B cell (primary cell): ENCODE measurements around the gene FRK. TPM values are rescaled to one million over a fixed set of nuclear protein-coding genes. Genes with fewer than 3 reads are reported as not detected.

Source experiments
- ATAC-seq: fragments of 200-7000 bp; cut with Tn5 transposase; one replicate; pipeline ENCODE4 v1.10.0; 2021; ENCODE audit warnings: low read depth, mild to moderate bottlenecking, moderate number of reproducible peaks, moderate library complexity
- CTCF ChIA-PET: fragments of 350-600 bp; sonication (Branson Sonifier 250); formaldehyde crosslinking; loops from one replicate; lab custom pipeline; 2021; ENCODE audit warnings: antibody characterized with exemption, inconsistent platforms; lab: Charles Lee
- POLR2A ChIA-PET: fragments of 350-600 bp; sonication (Branson Sonifier 250); formaldehyde crosslinking; loops from one replicate; lab custom pipeline; 2021; ENCODE audit warnings: antibody characterized with exemption; lab: Charles Lee
- DNase-seq: peaks from one replicate; pipeline ENCODE4 v3.0.0; 2013
- H2AFZ ChIP-seq: 2 replicates; pipeline ENCODE4 v1.6.1; 2012; ENCODE audit warnings: mild to moderate bottlenecking, low read depth, low read length; ENCODE audit not compliant: insufficient read depth, poor library complexity, severe bottlenecking
- H3K27ac ChIP-seq, 2 donors: 1 replicate in 1 of 2; 2 replicates in 1 of 2; pipeline ENCODE4 v1.5.1; 2012 to 2013; ENCODE audit warnings: low read length in 2 of 2, mild to moderate bottlenecking in 2 of 2, moderate library complexity in 1 of 2
- H3K27me3 ChIP-seq, 4 experiments: fragments of 200-600 bp in 1 of 4; sonication (generic) in 1 of 4; replicated peaks in 1 of 4; 1 replicate in 2 of 4; 2 replicates in 2 of 4; pipeline versions ENCODE4 v1.6.1 to v1.7.0; 2013 to 2016; ENCODE audit warnings: low read length in 3 of 4, mild to moderate bottlenecking in 2 of 4, mixed read lengths in 1 of 4, moderate library complexity in 1 of 4; ENCODE audit not compliant: insufficient read depth in 4 of 4, control insufficient read depth in 3 of 4; ENCODE audit errors: control extremely low read depth in 1 of 4
- H3K36me3 ChIP-seq, 2 experiments: replicated peaks in 1 of 2; 1 replicate in 1 of 2; 2 replicates in 1 of 2; pipeline versions ENCODE4 v1.6.1 to v1.7.1; 2013; ENCODE audit warnings: low read length in 1 of 2; ENCODE audit not compliant: insufficient read depth in 2 of 2, control insufficient read depth in 1 of 2; ENCODE audit errors: control extremely low read depth in 1 of 2, extremely low read depth in 1 of 2
- H3K4me1 ChIP-seq, 2 donors: fragments of 200-600 bp in 1 of 2; sonication (generic) in 1 of 2; 1 replicate in 1 of 2; 2 replicates in 1 of 2; pipeline versions ENCODE4 v1.5.1 to v1.6.1; 2013 to 2017; ENCODE audit warnings: low read length in 2 of 2; ENCODE audit not compliant: control insufficient read depth in 2 of 2, insufficient read depth in 2 of 2
- H3K4me2 ChIP-seq: replicated peaks from 2 replicates; pipeline ENCODE3; 2012; ENCODE audit warnings: mild to moderate bottlenecking, low read depth, low read length; ENCODE audit not compliant: poor library complexity, severe bottlenecking
- H3K4me3 ChIP-seq, 5 experiments: fragments of 200-600 bp in 1 of 5; sonication (generic) in 1 of 5; 1 replicate in 3 of 5; 2 replicates in 2 of 5; pipeline versions ENCODE4 v1.5.1 to v1.7.0; 2011 to 2016; ENCODE audit warnings: low read length in 4 of 5, mild to moderate bottlenecking in 4 of 5, low read depth in 2 of 5, control low read depth in 1 of 5, moderate library complexity in 1 of 5; ENCODE audit not compliant: insufficient read depth in 1 of 5; ENCODE audit errors: control extremely low read depth in 1 of 5, extremely low read depth in 1 of 5
- H3K79me2 ChIP-seq: fragments of 200-600 bp; sonication (generic); one replicate; pipeline ENCODE4 v1.6.0; 2016; ENCODE audit warnings: low read length; ENCODE audit not compliant: control insufficient read depth, insufficient read depth
- H3K9ac ChIP-seq: fragments of 200-600 bp; sonication (generic); 2 replicates; pipeline ENCODE4 v1.6.1; 2017; ENCODE audit warnings: mild to moderate bottlenecking, low read length, moderate library complexity
- H3K9me3 ChIP-seq, 3 donors: one replicate each; pipeline versions ENCODE4 v1.6.1 to v1.7.1; 2013; ENCODE audit warnings: low read length in 2 of 3; ENCODE audit not compliant: control insufficient read depth in 2 of 3, insufficient read depth in 1 of 3; ENCODE audit errors: control extremely low read depth in 1 of 3
- H4K20me1 ChIP-seq: 2 replicates; pipeline ENCODE4 v1.6.0; 2012; ENCODE audit warnings: mild to moderate bottlenecking, low read length; ENCODE audit not compliant: insufficient read depth, control insufficient read depth, poor library complexity, severe bottlenecking
- H3K27ac Mint-ChIP-seq: one replicate; pipeline ENCODE4 v1.8.0; 2021; ENCODE audit warnings: mixed read lengths
- H3K27me3 Mint-ChIP-seq: one replicate; pipeline ENCODE4 v1.8.0; 2021; ENCODE audit warnings: mixed read lengths
- H3K4me1 Mint-ChIP-seq: one replicate; pipeline ENCODE4 v1.8.0; 2021; ENCODE audit warnings: mixed read lengths
- H3K4me3 Mint-ChIP-seq: one replicate; pipeline ENCODE4 v1.8.0; 2021; ENCODE audit warnings: mixed read lengths
- H3K9me3 Mint-ChIP-seq: one replicate; pipeline ENCODE4 v1.8.0; 2022; ENCODE audit warnings: mixed read lengths; ENCODE audit not compliant: insufficient read depth
- EZH2 ChIP-seq: IDR thresholded peaks from 2 replicates; pipeline ENCODE4 v1.6.1; 2012; ENCODE audit warnings: borderline replicate concordance, low read depth, mild to moderate bottlenecking, moderate library complexity, low read length; ENCODE audit not compliant: insufficient read depth, poor library complexity, severe bottlenecking
- WGBS: methylation state at CpG from one replicate; pipeline ENCODE4 v1.1.5; 2013; ENCODE audit warnings: missing lambda C conversion rate; ENCODE audit not compliant: insufficient coverage; 5-methylcytosine and 5-hydroxymethylcytosine counted together
- intact Hi-C: fragments of 100-400 bp; cut with micrococcal nuclease; formaldehyde crosslinking; loops from one replicate; pipeline ENCODE4 v1.10.0; 2022
- polyA plus RNA-seq: library from polyadenylated mRNA; depleted of rRNA; stranded (reverse); fragments of >200 nt; gene quantifications from 2 replicates; pipeline ENCODE4 v1.2.3, GENCODE V29; 2012
- total RNA-seq, 2 donors: library from RNA; stranded (reverse); fragments of 120-200 nt in 1 of 2; gene quantifications; 1 replicate in 1 of 2; 2 replicates in 1 of 2; pipeline versions ENCODE4 v1.2.3 to v1.2.4, GENCODE V29; 2013 to 2022
- TF ChIP-seq, protein P1 (sequence below): fragments of 200-600 bp; IDR thresholded peaks from one replicate; pipeline ENCODE4 v1.8.0; 2022; ENCODE audit warnings: antibody characterized with exemption, mild to moderate bottlenecking

The FRK gene
- total and polyA plus RNA-seq, 2 donors (not counting 1 experiment from before 2014, with no cell fraction given) = 0.01 to 0.07 TPM

DNA sequence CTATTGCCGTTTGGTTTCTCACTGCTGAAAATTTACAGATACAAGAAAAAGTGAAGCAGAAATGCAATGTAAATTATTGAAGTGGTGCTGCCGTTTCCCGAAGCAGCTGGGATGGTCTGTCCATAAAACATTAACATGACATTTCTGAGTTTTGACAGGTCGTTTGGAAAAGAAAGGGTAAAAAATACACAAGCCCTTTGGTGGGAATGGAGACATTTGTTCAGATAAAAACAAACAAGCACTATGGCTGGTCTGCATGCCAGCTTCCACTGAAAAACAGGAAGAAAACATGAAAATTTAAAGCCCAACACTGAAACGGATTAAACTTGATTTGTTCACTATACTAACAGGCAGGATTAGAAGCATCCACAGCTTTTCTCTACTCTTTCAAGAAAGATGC is 155.2 kb downstream of the FRK start:
- Mint-ChIP-seq H3K27me3 (peaks cover 14% of the 10 kb centered on the region), H3K9me3 (no peaks in the 10 kb centered on the region), H3K4me1 (no peaks in the 10 kb centered on the region), H3K4me3 (no peak overlapping the region), H3K27ac (no peak overlapping the region)
- Histone ChIP-seq H3K9me3 (no peaks in the 10 kb centered on the region), H3K4me3 (no peak overlapping the region), H3K4me1 (no peaks in the 10 kb centered on the region), H3K27me3 (peaks cover 0 to 3% (median 0%) of the 10 kb centered on the region in 4 experiments), H3K27ac (no peak overlapping the region), H4K20me1 (no peaks in the 10 kb centered on the region), H3K36me3 (no peaks in the 10 kb centered on the region), H2AFZ (no peak overlapping the region), H3K9ac (no peak overlapping the region), H3K79me2 (no peaks in the 10 kb centered on the region), H3K4me2 (no peak overlapping the region)
- 54% methylated on average over 3 of the region's 5 CpGs for WGBS
- intact Hi-C loops = no loop called here
- TF ChIP-seq EZH2 = no peak
- TF ChIP-seq, protein P1, sequence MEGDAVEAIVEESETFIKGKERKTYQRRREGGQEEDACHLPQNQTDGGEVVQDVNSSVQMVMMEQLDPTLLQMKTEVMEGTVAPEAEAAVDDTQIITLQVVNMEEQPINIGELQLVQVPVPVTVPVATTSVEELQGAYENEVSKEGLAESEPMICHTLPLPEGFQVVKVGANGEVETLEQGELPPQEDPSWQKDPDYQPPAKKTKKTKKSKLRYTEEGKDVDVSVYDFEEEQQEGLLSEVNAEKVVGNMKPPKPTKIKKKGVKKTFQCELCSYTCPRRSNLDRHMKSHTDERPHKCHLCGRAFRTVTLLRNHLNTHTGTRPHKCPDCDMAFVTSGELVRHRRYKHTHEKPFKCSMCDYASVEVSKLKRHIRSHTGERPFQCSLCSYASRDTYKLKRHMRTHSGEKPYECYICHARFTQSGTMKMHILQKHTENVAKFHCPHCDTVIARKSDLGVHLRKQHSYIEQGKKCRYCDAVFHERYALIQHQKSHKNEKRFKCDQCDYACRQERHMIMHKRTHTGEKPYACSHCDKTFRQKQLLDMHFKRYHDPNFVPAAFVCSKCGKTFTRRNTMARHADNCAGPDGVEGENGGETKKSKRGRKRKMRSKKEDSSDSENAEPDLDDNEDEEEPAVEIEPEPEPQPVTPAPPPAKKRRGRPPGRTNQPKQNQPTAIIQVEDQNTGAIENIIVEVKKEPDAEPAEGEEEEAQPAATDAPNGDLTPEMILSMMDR = no peak
- ATAC-seq (no peak), DNase-seq (no peak)
- ChIA-PET CTCF (no interaction called here), POLR2A (no interaction called here)

DNA sequence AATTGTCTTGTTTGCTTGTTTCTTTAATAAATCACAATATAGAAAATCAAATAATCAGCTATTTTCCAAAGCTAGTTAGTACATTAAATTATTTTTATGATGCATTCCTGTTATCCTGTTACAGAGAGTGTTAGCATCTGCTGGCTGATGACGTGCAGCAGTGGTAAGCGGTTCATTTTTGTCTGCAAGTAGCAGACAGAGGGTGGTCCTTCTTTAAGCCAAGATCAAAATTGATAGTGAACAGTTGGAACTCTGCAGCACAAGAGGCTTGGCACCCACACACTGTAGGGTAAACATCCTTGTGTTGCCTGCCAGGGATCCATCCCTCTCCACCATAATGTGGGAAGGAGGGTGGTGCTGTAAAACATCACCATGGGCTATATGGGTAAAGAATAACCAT is 158.3 kb downstream of the FRK start:
- Mint-ChIP-seq H3K27me3 (peaks cover 11% of the 10 kb centered on the region), H3K9me3 (no peaks in the 10 kb centered on the region), H3K27ac (no peak overlapping the region), H3K4me1 (no peaks in the 10 kb centered on the region), H3K4me3 (no peak overlapping the region)
- no peaks in the 10 kb centered on the region for H3K4me1 ChIP-seq
- H2AFZ ChIP-seq = no peak overlapping the region
- ChIA-PET POLR2A (no interaction called here), CTCF (no interaction called here)
- no peaks in the 10 kb centered on the region for H3K9me3 ChIP-seq
- 100% methylated on average over 2 of the region's 2 CpGs for WGBS
- no peak overlapping the region for H3K27ac ChIP-seq
- H3K36me3 ChIP-seq = no peaks in the 10 kb centered on the region
- peaks cover 0 to 3% (median 0%) of the 10 kb centered on the region in 4 experiments for H3K27me3 ChIP-seq
- DNase-seq (no peak), ATAC-seq (no peak)
- H3K9ac ChIP-seq = no peak overlapping the region
- H3K79me2 ChIP-seq = no peaks in the 10 kb centered on the region
- H3K4me3 ChIP-seq = no peak overlapping the region
- intact Hi-C loops = no loop called here
- no peaks in the 10 kb centered on the region for H4K20me1 ChIP-seq
- TF ChIP-seq EZH2 = no peak
- TF ChIP-seq, protein P1 = no peak
- no peak overlapping the region for H3K4me2 ChIP-seq
